Hepatocyte (in vitro differentiated cells): ENCODE data around the gene TNS3. TPM values are rescaled to one million over a fixed set of nuclear protein-coding genes. Genes with fewer than 3 reads are reported as not detected.

Experiments used
- DNase-seq: peaks from one replicate; pipeline ENCODE4 v3.0.0-alpha.2; 2016; ENCODE audit warnings: low spot score
- H2AFZ ChIP-seq: fragments of 200-600 bp; sonication (generic); 2 replicates; pipeline ENCODE4 v1.6.0; 2016; ENCODE audit warnings: antibody characterized with exemption, mild to moderate bottlenecking
- H3K27ac ChIP-seq: fragments of 200-600 bp; sonication (generic); 2 replicates; pipeline ENCODE4 v1.5.1; 2016; ENCODE audit warnings: mild to moderate bottlenecking
- H3K27me3 ChIP-seq: fragments of 200-600 bp; sonication (generic); 2 replicates; pipeline ENCODE4 v1.6.1; 2016
- H3K36me3 ChIP-seq: fragments of 200-600 bp; sonication (generic); replicated peaks from 2 replicates; pipeline ENCODE4 v1.5.1; 2016; ENCODE audit warnings: low read depth; ENCODE audit not compliant: insufficient read depth
- H3K4me1 ChIP-seq: fragments of 200-600 bp; sonication (generic); 2 replicates; pipeline ENCODE4 v1.5.1; 2016; ENCODE audit warnings: mild to moderate bottlenecking, moderate library complexity; ENCODE audit not compliant: insufficient read depth
- H3K4me2 ChIP-seq: fragments of 200-600 bp; sonication (generic); 2 replicates; pipeline ENCODE4 v1.6.0; 2016
- H3K4me3 ChIP-seq: fragments of 200-600 bp; sonication (generic); 2 replicates; pipeline ENCODE4 v1.5.1; 2016; ENCODE audit warnings: mild to moderate bottlenecking
- H3K79me2 ChIP-seq: fragments of 200-600 bp; sonication (generic); 2 replicates; pipeline ENCODE4 v1.6.0; 2017; ENCODE audit warnings: mild to moderate bottlenecking
- H3K9me2 ChIP-seq: fragments of 200-600 bp; sonication (generic); replicated peaks from 2 replicates; pipeline ENCODE4 v1.6.0; 2017; ENCODE audit warnings: mild to moderate bottlenecking; ENCODE audit not compliant: insufficient read depth
- H3K9me3 ChIP-seq: fragments of 200-600 bp; sonication (generic); 2 replicates; pipeline ENCODE4 v1.5.1; 2016; ENCODE audit warnings: low read depth, mild to moderate bottlenecking
- H4K20me1 ChIP-seq: fragments of 200-600 bp; sonication (generic); 2 replicates; pipeline ENCODE4 v1.6.0; 2016; ENCODE audit warnings: mild to moderate bottlenecking; ENCODE audit not compliant: insufficient read depth, poor library complexity, severe bottlenecking
- CTCF ChIP-seq: fragments of 200-600 bp; sonication (generic); IDR thresholded peaks from 2 replicates; pipeline ENCODE4 v1.5.1; 2016; ENCODE audit warnings: antibody characterized with exemption, mild to moderate bottlenecking; ENCODE audit not compliant: poor library complexity
- EZH2 ChIP-seq: fragments of 200-600 bp; sonication (generic); IDR thresholded peaks from 2 replicates; pipeline ENCODE4 v1.6.1; 2016; ENCODE audit warnings: antibody characterized with exemption, mild to moderate bottlenecking, borderline replicate concordance
- EZH2phosphoT487 ChIP-seq: fragments of 200-600 bp; sonication (generic); IDR thresholded peaks from one replicate; pipeline ENCODE4 v1.6.1; 2018; ENCODE audit warnings: antibody characterized with exemption, mild to moderate bottlenecking, low read depth, moderate library complexity; ENCODE audit not compliant: unreplicated experiment, severe bottlenecking
- WGBS: methylation state at CpG from one replicate; pipeline ENCODE4 v1.1.6; 2016; ENCODE audit warnings: low lambda C conversion rate; ENCODE audit errors: missing lambda C conversion rate; 5-methylcytosine and 5-hydroxymethylcytosine counted together
- polyA plus RNA-seq: library from polyadenylated mRNA; unstranded; fragments of >200 nt; fragmentation: Nextera tagmentation; extraction: Ambion mirVana; gene quantifications from 2 replicates; pipeline ENCODE4 v1.2.1, GENCODE V29; 2016
- total RNA-seq: library from RNA; depleted of rRNA; stranded (reverse); fragments of >200 nt; gene quantifications from 2 replicates; pipeline ENCODE4 v1.2.3, GENCODE V29; 2014

Gene TNS3
- total and polyA plus RNA-seq, 2 experiments from 2014 or later: 30.0 to 73.3 TPM

- WGBS: 96% methylated on average over 10 of the region's 10 CpGs
- no peak overlapping the region for H2AFZ ChIP-seq
- TF ChIP-seq EZH2: no peak
- no peak for TF ChIP-seq EZH2phosphoT487
- TF ChIP-seq CTCF: no peak
Measured at GRCh38 chr7:47301657-47302295, 280.1 kb downstream of the TNS3 start.

DNA sequence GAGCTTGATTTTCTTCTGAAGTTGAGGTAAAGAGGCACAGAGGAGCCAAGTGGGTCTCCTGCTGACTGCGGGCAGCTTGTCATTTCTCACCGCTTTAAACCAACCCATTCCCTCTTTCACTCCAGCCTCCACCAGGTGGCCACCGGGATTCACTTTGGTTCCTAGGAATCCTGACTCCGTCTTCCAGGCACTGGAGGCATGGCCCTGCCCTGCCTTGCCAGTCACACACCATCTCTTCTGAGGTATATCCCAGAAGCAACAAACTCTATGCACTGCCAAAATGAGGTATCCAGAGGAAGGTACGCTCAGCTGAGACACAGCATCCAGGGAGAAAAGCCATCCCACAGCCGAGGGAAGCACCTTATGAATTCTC is 280.8 kb downstream of the TNS3 start:
- Histone ChIP-seq H2AFZ (no peak overlapping the region), H3K4me2 (no peak overlapping the region), H3K4me3 (no peak overlapping the region), H3K79me2 (no peaks in the 10 kb centered on the region), H3K9me3 (no peaks in the 10 kb centered on the region), H3K9me2 (no peaks in the 10 kb centered on the region), H3K27ac (no peak overlapping the region), H3K27me3 (no peaks in the 10 kb centered on the region), H3K36me3 (no peaks in the 10 kb centered on the region), H4K20me1 (peaks cover 7% of the 10 kb centered on the region), H3K4me1 (no peaks in the 10 kb centered on the region)
- no peak for DNase-seq
- TF ChIP-seq EZH2phosphoT487 (no peak), CTCF (no peak), EZH2 (no peak)
- 83% methylated on average over 6 of the region's 6 CpGs for WGBS

More at GRCh38 chr7:47301657-47302295, 280.1 kb downstream of the TNS3 start:
- Histone ChIP-seq H3K4me2 (no peak overlapping the region), H3K9me3 (no peaks in the 10 kb centered on the region), H4K20me1 (peaks cover 7% of the 10 kb centered on the region), H3K4me1 (no peaks in the 10 kb centered on the region), H3K27me3 (no peaks in the 10 kb centered on the region), H3K27ac (no peak overlapping the region), H3K9me2 (no peaks in the 10 kb centered on the region), H3K79me2 (peaks cover 2% of the 10 kb centered on the region), H3K4me3 (no peak overlapping the region), H3K36me3 (no peaks in the 10 kb centered on the region)
- DNase-seq: no peak

- Histone ChIP-seq H3K79me2 (no peaks in the 10 kb centered on the region), H3K27ac (no peak overlapping the region), H3K36me3 (no peaks in the 10 kb centered on the region), H3K9me3 (no peaks in the 10 kb centered on the region), H3K4me3 (no peak overlapping the region), H3K27me3 (no peaks in the 10 kb centered on the region), H3K9me2 (no peaks in the 10 kb centered on the region), H4K20me1 (peaks cover 6% of the 10 kb centered on the region), H3K4me2 (no peak overlapping the region), H2AFZ (no peak overlapping the region), H3K4me1 (no peaks in the 10 kb centered on the region)
- 97% methylated on average over 11 of the region's 11 CpGs for WGBS
- DNase-seq: no peak
- no peak for TF ChIP-seq CTCF
- no peak for TF ChIP-seq EZH2phosphoT487
- TF ChIP-seq EZH2: no peak
Measured at GRCh38 chr7:47300472-47301104, 281.3 kb downstream of the TNS3 start.
